ENCODE results near the gene ST3GAL2.
"Not testable (repeated sequence)": the region's sequence is repeated elsewhere in the genome, so short reads cannot be mapped to it uniquely, and the experiment has no call there.

ST3GAL2 gene

DNA sequence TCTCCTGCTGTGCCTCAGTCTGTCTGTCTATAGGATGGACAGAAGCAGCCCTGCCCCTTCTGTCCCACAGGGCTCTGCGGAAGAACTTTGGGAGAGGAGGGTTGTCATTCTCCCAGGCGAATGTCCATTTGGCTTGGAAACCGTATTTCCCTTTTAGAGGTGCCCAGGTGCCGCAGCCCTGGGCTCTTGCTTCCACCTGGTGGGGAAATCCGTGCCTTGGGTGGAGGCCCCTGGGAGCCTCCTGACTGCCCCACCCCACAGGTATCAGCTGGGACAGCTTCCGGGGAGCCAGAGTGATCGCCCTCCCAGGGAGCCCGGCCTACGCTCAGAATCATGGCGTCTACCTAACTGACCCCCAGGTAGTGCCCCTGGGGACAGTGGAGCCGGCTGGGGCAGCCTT lies 28.2 kb upstream of the ST3GAL2 start:
- DNase-seq, result no peak

DNA sequence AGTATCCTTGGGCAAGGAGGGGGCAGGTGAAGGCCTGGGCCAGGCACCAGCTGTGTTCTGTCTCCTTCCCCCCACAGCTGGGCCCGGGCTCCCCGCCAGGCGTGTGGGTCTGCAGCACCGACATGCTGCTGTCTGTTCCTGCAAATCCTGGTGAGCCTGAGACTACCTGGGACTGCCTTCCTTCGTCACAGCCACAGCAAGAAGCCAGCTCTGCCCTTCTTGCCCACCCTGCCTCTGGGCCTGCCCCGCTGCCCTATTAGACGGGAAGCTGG lies 27.8 kb upstream of the ST3GAL2 start:
- no peak for DNase-seq

DNA sequence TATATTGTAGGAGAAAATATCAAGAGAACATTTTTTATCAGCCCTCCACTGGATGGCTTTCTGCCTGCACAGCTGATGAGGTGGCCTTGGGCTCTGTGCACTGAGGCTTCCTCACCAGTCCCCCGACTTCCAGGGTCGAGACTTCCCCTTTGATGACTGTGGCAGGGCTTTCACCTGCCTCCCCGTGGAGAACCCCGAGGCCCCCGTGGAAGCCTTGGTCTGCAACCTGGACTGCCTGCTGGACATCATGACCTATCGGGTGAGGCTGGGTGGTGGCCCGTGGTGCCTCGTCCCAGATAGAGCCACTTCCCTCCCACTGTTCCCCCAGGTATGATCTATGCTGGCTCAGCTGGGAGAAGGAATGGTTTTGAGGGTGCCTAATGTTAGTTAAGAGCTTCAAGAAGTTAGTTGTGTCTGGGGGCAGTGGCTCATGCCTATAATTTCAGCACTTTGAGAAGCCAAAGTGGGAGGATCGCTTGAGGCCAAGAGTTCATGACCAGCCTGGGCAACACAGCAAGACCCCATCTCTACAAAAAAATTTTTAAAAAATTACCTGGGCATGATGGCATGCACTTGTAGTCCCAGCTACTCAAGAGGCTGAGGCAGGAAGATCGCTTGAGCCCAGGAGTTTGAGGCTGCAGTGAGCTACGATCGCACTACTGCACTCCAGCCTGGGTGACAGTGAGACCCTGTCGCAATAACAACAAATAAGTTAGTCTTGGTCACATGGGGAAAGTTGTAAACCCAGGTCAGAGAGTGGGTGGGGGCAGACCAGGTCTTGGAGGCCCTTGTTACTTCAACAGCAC lies 27.3 kb upstream of the ST3GAL2 start:
- no peak for DNase-seq

DNA sequence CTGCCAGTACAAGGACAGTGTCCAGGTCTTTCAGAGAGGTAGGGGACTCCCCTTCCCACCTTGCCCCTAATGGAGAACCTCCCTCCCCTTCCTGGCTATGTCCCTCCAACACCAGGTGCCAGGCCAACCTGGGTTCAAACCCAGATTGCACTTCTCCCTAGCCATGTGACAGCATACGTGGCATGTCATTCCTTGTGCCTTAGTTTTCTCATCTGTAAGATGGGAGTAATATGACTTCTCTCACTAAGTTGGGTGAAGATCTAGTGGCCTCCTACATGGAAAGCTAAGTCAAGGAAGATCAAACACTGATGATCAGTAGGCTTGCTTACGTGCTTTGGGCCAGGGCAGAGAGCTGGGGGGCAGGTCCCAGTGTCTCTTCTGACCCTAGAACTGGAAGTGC lies 24.3 kb upstream of the ST3GAL2 start:
- DNase-seq, result no peak

DNA sequence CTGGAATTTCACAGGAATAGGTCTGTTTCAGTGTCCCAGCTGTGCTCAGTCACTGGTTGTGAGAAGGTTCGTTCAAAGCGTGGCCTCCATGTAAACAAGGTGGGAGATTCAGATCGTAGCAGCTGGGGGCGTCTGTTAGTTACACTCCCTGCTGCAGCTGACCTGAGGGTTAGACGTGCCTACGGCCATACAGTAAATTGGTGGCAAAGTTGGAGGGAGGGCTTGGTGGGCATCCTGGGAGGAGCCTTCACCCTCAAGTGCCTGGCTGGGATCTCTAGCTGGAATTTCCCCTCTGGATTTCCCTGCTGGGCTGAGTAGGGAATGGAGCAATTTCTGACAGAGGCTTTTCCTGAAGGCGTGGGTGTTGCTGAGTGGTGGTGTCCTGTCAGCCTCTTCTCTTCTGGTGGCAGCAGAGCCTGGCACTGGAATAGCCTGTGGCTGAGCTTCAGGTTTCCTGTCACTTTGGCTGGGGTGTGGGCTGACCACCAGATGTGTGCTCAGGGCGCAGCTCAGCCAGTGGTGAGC lies 21.9 kb upstream of the ST3GAL2 start:
- peak; percentile 83 to 93 for DNase-seq

DNA sequence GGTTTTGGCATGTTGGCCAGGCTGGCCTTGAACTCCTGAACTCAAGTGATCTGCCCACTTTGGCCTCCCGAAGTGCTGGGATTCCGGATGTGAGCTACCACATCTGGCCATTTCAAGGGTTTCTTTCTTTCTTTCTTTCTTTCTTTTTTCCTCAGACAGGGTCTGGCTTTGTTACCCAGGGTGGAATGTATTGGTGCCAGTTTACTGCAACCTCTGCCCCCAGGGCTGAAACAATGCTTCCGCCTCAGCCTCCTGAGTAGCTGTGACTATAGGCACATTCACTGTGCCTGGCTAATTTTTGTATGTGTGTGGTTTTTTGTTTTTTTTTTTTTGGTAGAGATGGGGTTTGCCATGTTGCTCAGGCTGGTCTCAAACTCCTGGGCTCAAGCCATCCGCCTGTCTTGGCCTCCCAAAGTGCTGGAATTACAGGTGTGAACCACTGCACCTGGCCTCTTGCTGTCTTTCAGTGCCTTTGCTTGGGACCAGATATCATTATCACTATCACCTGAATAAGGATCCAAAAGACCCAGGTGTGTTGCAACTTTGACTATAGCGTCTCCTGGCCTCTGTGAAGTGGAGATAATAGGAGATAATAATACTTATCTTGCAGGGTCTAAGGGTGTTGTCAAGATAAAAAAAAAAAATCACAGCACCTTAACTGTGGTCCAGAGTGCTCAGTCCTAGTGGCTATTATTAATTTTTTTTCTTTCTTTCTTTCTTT lies 18.7 kb upstream of the ST3GAL2 start:
- no peak for DNase-seq

DNA sequence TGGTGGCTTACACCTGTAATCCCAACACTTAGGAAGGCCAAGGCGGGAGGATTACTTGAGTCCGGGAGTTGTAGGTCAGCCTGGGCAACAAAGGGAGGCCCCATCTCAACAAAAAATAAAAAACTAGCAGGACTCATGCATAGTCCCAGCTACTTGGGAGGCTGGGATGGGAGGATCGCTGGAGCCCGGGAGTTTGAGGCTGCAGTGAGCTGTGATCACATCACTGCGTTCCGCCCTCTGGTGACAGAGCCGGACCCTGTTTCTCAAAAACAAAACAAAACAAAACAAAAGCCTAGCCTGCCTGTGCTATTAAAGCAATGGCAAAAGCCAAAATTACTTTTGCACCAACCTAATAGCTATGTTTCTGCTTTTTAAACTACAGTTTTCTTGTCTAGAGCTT lies 17.0 kb upstream of the ST3GAL2 start:
- DNase-seq, result no peak

DNA sequence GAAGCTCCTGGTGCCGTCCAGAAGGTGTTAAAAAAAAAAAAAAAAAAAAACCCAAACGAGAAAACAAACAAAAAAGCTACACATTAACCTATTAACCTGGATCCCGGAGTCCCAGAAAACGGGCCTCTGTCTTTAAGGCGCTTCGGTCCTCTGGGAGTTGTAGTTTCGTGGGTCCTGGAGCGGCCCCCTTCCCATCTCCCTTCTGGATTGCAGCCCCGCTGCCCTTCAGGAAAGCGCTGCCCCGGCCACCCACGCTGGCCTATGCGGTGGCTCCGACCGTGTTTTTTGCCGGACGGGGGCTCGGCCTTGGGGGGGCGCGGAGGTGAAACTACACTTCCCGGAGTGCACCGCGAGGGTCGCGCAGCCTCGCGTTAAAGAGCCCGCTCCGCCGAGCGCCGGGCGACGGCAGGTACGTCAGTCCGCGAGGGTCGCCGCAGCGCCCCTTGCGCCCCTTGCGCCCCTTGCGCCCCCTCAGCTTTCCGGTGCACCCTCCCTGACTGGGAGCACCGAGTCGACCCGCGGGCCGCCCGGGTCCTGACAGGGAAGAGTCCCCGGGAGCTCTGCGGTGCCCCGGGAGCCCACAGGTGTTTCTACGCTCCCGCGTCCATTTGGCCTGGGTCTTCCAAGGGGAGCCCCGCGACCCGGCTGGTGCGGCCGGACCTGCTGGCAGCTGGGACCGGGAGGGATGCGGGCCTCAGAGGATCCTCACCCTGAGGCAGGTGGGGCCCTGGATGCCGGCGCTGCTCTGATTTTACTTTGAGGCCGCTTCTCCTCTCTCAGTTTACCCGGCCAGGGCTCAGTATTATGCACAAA lies 15.5 kb upstream of the ST3GAL2 start, which contains the start of gene FCSK:
TSS of gene FCSK (plus strand) at position 374 of the 813 bp plus-strand sequence. CDS start 8,596 bp downstream, outside the sequence.
- peak in 1 of 2 donors; percentile 73 for DNase-seq

DNA sequence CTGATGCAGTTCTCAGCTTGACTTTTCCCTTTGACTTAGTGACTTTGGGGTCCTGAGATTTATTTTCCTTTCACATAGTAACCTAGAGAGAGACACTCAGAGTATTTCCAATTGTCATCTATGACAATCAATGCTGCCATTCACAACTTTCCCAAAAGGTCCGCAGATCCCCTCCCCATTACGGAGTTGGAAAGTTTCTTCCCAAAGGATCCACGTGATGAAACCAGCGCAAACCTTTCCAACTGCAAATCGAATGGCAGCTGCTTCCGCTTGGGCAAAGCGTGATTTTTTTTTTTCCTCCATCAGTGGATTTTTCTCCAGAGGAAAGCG lies 15.0 kb upstream of the ST3GAL2 start:
- DNase-seq, result no peak

DNA sequence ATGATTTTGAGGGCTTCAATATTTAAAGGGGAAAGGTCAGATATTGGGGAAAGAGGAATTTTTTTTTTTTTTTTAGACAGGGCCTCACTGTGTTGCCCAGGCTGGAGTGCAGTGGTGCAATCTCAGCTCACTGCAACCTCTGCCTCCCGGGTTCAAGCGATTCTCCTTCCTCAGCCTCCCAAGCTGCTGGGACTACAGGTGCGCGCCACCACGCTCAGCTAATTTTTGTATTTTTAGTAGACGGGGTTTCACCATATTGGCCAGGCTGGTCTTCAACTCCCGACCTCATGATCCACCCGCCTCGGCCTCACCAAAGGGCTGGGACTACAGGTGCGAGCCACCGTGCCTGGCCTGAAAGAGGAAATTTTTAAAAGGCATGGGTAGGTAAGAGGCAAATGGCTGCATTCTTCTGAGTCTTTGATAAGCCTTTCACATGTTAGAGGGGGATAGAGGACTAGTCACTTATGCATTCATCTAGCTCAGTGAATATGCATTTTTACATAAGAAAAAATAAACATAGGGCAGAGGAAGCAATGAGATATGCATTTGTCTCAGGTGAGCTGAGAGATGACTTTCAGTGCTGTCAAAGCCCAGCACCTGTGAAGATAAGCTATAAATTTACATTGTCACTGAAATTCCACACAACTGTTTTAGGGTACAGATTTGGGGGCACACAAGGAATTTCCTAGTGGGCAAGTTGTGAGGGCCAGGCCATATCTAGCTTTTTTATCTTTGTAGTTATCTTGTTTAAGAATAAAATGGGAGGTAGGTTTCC lies 14.4 kb upstream of the ST3GAL2 start:
- DNase-seq, result no peak

DNA sequence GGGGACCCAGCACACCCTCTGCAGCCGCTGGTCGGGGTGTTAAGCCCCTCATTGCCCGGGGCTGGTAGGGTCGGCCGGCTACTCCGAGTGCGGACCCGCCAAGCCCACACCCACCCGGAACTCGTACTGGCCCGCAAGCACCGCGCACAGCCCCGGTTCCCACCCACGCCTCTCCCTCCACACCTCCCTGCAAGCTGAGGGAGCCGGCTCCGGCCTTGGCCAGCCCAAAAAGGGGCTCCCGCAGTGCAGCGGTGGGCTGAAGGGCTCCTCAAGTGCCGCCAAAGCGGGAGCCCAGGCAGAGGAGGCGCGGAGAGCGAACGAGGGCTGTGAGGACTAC lies 12.1 kb upstream of the ST3GAL2 start:
- not testable (repeated sequence) for DNase-seq

DNA sequence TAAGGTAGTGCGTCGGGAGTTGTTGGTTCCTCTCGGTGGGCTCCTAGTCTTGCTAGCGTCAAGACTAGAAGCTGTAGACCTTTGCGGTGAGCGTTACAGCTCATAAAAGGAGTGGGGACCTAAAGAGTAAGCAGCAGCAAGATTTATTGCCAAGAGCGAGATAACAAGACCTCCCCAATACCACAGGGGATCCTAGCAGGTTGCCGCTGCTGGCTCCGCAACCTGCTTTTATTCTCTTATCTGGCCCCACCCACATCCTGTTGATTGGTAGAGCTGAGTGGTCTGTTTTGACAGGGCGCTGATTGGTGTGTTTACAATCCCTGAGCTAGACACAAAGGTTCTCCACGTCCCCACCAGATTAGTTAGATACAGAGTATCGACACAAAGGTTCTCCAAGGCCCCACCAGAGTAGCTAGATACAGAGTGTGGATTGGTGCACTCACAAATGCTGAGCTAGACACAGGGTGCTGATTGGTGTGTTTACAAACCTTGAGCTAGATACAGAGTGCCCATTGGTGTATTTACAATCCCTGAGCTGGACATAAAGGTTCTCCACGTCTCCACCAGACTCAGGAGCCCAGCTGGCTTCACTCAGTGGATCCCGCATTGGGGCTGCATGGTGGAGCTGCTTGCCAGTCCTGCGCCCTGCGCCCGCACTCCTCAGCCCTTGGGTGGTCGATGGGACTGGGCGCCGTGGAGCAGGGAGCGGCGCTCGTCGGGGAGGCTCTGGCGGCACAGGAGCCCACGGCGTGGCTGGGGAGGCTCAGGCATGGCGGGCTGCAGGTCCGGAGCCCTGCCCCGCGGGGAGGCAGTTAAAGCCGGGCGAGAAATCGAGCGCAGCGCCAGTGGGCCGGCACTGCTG lies 11.5 kb upstream of the ST3GAL2 start:
- not testable (repeated sequence) for DNase-seq

DNA sequence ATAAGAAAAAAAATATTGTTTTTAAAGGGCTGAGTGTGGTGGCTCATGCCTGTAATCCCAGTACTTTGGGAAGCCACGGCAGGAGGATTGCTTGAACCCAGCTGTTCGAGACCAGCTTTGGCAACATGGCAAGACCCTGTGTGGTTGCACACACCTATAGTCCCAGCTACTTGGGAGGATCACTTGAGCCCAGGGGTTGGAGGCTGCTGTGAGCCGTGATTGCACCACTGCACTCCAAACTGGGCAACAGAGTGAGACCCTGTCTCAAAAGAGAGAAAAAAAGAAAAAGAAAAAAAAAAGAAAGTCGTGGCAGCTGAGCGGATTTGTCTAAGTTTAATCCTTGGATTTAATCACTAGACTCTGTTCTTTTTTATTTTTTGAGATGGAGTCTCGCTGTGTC lies 9.2 kb upstream of the ST3GAL2 start:
- DNase-seq, result no peak

DNA sequence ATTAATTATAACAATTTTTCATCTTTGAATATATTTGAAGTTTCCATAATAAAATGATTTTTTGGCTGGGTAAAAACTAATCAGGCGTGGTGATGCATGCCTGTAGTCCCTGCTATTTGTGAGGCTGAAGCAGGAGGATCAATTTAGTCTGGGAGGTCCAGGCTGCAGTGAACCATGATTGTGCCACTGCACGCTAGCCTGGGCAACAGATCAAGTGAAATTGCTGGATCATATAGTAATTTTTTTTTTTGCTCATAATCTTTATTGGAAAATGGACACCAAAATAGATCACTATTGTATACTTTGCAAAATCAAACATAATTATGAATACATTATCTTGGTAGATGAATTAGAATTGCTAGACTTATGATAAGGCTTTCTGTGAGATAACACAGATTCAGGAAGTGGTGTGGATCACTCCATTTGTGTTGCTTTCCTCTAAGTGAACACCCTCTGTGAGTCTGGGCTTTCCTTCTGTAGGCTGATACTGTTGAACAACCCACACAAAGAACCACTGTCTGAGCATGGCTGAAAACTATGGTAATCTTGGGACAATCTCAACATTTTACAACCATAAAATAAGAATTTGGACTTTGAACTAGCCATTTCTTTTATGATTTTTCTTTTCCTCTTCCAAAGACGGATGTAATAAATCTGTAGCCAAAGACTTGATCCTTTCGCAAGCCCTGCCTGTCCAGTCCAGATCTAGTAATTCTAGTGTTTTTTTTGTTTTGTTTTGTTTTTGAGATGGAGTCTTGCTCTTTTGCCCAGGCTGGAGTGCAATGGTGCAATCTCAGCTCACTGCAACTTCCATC lies 5.6 kb upstream of the ST3GAL2 start:
- DNase-seq, result peak; percentile 49 to 72

DNA sequence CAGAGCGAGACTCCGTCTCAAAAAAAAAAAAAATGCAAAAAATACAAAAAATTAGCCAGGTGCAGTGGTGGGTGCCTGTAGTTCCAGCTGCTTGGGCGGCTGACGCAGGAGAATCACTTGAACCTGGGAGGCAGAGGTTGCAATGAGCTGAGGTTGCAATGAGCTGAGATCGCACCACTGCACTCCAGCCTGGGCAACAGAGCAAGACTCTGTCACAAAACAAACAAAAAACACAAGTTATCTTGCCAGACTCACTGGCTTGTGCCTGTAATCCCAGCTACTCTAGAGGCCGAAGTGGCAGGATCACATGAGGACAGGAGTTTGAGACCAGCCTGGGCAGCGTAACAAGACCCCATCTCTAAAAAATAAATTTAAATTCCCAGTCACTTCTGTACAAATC lies 3.4 kb upstream of the ST3GAL2 start:
- DNase-seq, result no peak

DNA sequence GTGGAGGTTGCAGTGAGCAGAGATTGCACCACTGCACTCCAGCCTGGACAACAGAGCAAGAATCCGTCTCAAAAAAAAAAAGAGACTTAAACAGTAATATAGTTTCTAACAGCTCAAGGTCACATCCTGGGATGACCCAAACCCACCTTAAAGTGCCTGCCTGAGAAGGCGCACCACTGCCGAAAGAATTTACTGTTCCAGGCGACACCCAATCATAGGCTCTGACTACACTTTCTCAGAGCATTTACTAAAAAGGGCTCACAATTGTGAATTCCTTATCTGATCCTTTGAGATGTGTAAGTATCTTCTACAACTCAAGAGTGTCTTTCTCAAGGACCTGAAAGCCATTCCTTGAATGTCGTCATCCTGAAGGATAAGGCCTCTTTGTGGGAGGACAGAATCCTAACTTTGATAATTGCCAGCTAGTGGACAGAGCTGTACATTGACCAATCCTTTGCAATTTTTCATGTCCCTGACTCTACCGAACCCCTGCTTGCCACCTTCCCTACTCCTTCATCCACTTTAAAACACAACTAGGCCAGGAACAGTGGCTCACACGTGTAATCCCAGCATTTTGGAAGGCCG lies 2.6 kb upstream of the ST3GAL2 start:
- no peak for DNase-seq

DNA sequence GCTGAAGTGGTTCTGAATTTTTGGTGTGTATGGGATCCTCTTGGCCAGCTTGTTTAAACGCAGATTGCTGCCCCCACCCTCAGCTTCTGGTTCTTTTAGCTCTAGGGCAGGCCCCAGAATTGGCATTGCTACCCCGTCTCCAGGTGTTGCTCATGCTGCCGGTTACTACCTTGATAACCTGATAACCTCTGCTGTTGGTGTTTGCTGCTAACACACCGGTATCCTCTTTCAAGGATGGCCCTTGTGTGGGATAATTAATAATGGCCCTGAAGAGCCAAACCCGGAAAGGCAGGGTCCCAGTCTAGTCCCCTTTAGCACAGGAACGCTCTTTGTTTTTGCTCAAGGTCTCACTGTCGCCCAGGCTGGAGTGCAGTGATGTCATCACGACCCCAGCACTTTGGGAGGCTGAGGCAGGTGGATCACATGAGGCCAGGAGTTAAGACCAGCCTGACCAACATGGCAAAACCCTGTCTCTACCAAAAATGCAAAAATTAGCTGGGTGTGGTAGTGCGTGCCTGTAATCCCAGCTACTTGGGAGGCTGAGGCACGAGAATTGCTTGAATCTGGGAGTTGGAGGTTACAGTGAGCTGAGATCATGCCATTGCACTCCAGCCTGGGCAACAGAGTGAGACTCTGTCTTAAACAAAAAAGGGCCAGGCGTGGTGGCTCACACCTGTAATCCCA lies 1.3 kb upstream of the ST3GAL2 start:
- no peak for DNase-seq

DNA sequence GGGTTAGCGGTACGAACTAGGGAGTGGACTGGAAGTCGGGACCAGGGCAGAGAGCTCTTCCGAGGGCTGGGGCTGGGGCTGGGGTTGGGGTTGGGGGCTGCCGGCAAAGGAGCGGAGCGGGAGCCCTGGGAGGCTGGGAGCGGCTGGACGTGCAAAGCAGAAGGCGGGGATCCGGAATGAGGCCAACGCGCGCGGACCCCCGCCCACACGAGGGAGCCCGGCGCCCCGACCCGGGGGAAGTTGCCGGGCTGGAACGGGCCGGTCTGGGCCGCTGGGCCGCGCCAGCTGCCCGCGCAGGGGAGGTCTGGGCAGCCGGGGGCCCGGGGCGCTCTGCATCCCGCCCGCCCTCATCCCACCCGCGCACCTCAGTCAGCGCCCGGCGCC lies 323 bp downstream of the ST3GAL2 start:
- no peak for DNase-seq

DNA sequence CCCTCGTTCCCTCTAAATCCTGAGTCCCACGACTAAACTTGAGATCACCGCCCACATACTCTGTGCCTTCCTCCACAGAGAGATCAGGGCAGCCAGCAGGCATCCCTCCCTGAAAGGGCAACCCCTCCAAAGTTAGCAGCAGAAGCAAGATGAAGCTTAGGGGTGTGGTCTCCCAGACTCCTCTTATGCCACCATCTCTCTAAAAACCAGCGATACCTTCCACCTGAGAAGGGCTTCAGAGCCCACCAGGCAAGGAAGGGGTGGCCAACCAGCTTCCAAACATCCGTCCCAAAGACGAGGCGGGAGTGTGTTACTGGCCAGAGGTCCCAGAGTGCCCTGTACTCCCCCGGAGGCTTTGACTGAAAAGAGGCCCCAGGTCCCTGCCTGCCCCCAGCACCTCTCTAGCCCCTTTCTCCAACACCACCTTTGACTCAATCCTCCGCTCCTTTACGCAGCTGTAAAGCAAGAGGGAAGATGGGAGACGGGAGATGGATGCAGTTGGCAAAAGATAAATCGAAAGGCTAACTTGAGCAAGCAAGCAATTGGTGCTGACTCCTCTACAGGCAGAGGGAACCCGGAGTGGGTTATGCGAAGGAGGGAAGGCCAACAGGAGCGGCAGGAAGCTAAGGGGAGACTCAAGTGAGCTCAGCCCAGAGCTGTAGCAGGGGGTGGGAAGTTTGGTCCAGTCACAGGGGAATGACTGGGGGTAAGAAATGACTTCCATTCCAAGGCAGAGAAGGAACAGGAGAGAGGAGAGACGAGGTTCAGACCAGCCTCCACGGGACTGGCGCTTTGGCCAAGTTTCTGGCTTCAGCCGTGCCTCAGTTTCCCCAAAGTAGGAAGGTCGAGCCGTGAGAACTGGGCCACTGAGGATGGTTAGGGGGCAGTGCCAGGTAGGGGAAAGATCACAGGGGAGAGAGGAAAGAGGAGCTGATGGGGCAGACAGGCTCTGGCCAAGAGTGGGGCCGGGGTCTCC lies 1.0 kb downstream of the ST3GAL2 start:
- DNase-seq, result peak; percentile 63 to 65

Data from inflammatory macrophage treated with lipopolysaccharide for 1 hour (primary cell).